Heart right ventricle (tissue), 16 donors: ENCODE measurements around the gene TNS3. TPM values are rescaled to one million over a fixed set of nuclear protein-coding genes. Genes with fewer than 3 reads are reported as not detected.

Source experiments
- ATAC-seq, 8 donors: fragments of 200-7000 bp; cut with Tn5 transposase; one replicate each; pipeline ENCODE4 v1.9.1; 2020; ENCODE audit warnings: mild to moderate bottlenecking in 8 of 8, moderate library complexity in 8 of 8, moderate number of reproducible peaks in 1 of 8
- DNase-seq, 2 donors: peaks; one replicate each; pipeline ENCODE4 v3.0.0-alpha.2; 2020
- H3K27ac ChIP-seq, 10 donors: fragments of 200-600 bp; sonication (generic) in 2 of 10; one replicate each; pipeline versions ENCODE4 v1.5.0 to v1.8.0; 2020 to 2022; ENCODE audit warnings: mild to moderate bottlenecking in 3 of 10
- H3K27me3 ChIP-seq, 7 donors: fragments of 200-600 bp; one replicate each; pipeline ENCODE4 v1.8.0; 2021 to 2022; ENCODE audit warnings: mild to moderate bottlenecking in 2 of 7
- H3K36me3 ChIP-seq, 9 donors: fragments of 200-600 bp; sonication (generic) in 1 of 9; one replicate each; pipeline versions ENCODE4 v1.5.0 to v1.8.0; 2020 to 2022; ENCODE audit warnings: mild to moderate bottlenecking in 2 of 9
- H3K4me1 ChIP-seq, 9 donors: fragments of 200-600 bp; sonication (generic) in 1 of 9; one replicate each; pipeline versions ENCODE4 v1.5.0 to v1.8.0; 2020 to 2022; ENCODE audit warnings: mild to moderate bottlenecking in 4 of 9
- H3K4me3 ChIP-seq, 10 donors: fragments of 200-600 bp; sonication (generic) in 2 of 10; one replicate each; pipeline versions ENCODE4 v1.5.0 to v1.8.0; 2020 to 2022; ENCODE audit warnings: mild to moderate bottlenecking in 7 of 10, moderate library complexity in 2 of 10
- H3K9me3 ChIP-seq, 11 donors: fragments of 200-600 bp in 10 of 11; sonication (generic) in 2 of 11; one replicate each; pipeline versions ENCODE4 v1.5.0 to v1.8.0; 2013 to 2022; ENCODE audit warnings: mild to moderate bottlenecking in 2 of 11, control low read depth in 1 of 11, moderate library complexity in 1 of 11
- WGBS, 2 donors: extraction: QIAGEN DNeasy Blood & Tissue Kit; methylation state at CpG; one replicate each; pipeline ENCODE4 v1.1.7; 2013; ENCODE audit warnings: inconsistent platforms in 1 of 2; 5-methylcytosine and 5-hydroxymethylcytosine counted together
- intact Hi-C, 10 donors: fragments of 100-400 bp; cut with DNase I; formaldehyde crosslinking; loops; one replicate each; pipeline versions ENCODE4 v1.11.1 to v1.14.2; 2022
- polyA plus RNA-seq, 2 donors: library from polyadenylated mRNA; stranded (reverse); fragments of 200-250 nt; gene quantifications; one replicate each; pipeline ENCODE4 v1.2.3, GENCODE V29; 2013
- total RNA-seq, 10 donors: library from RNA; stranded (reverse); fragmentation: NEBNext Ultra II Directional in 3 of 10; extraction: Animal tissue kit (Norgen Biotek cat#: 25700) in 3 of 10; gene quantifications; one replicate each; pipeline versions ENCODE4 v1.2.1 to v1.2.4, GENCODE V29; 2021 to 2023
- TF ChIP-seq, protein P1 (sequence below), 9 donors: fragments of 200-600 bp; sonication (generic) in 2 of 9; IDR thresholded peaks; one replicate each; pipeline versions ENCODE4 v1.5.0 to v1.8.0; 2021 to 2022; ENCODE audit warnings: antibody characterized with exemption in 9 of 9, mild to moderate bottlenecking in 5 of 9, moderate library complexity in 1 of 9
- donor health status: Arrhythmogenic right ventricular cardiomyopathy.
- donor health status: ischemic (EF 13 %, LVEDD 7.1; RV severe dilation, severe dysfunction).
- donor health status: healthy with polysubstance abuse.
- donor health status: DM: no; HTN: yes; CAD: no.
- donor health status: DM: no; HTN: no; CAD: no.
- donor health status: ischemic (EF 25% LVEDD 6.9; RV normal size, moderate dysfunction).
- donor health status: ischemic (EF 25% LVEDD 5.7; RV mildly dilated, moderate dysfunction).
- donor health status: healthy.
- donor health status: DM: yes; HTN: yes; CAD: no.
- donor health status: Ischemic cardiomyopathy.
- donor health status: ischemic (EF 35%, LVEDD 5.7; RV mildly dilated, moderate dysfunction).
- donor health status: nonischemic (EF 11% LVEDD 7.7; RV severe dilation, severe dysfunction).
- donor health status: DM: yes; HTN: yes; CAD: no.
- donor health status: PGD.
- donor health status: ischemic (EF 29% LVEDD 5.4; RV normal size, mild dysfunction).
- donor health status: nonischemic (EF 23%, LVEDD 6.1; RV moderate dilation, normal function).

The TNS3 gene
- total and polyA plus RNA-seq, 12 donors: 6.7 to 74.2 (median 34.0) TPM

DNA sequence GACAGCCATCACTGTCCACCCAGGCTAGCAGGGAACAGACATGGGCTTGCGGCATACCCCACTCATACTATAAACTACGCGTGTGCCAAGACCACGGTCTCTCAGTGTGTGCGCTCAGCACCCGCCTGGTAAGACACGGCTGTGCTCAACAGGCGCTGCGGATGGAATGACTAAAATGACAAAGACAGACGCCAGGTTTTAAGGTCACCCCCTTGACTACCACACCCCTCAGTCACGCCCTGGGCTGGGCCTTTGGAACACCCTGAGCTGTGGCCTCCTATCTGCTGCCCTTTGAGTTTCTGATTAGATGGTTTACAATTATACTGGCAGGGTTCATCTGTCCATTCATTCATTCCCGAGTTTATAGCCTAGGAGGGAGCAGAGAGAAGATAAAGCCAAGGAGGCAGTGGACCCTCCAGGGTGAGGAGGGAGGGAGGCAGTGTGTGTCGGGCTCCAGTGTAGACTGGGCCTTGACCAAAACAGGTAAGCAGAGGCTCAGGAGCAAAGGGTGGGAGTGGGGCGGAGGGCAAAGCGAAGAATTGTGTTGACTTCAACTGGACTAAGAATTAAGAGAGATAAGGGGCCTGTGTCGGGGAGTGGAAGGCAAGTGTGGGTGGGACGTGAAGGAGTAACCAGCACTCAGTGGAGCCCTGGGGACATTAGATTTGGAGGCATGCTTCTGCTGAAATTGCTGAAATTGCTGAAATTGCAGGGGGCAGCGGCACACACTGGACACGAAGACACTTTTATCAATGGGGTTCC is 35.0 kb downstream of the TNS3 start:
- DNase-seq (no peak), ATAC-seq (peak in 1 of 8 donors; percentile 10)
- peaks cover 0 to 6% (median 0%) of the 10 kb centered on the region in 9 donors for H3K36me3 ChIP-seq
- intact Hi-C loops: no loop called here
- no peak overlapping the region for H3K4me3 ChIP-seq
- H3K27me3 ChIP-seq: no peaks in the 10 kb centered on the region
- H3K27ac ChIP-seq: no peak overlapping the region
- H3K4me1 ChIP-seq: peaks cover 0 to 24% (median 10%) of the 10 kb centered on the region in 9 donors
- TF ChIP-seq, protein P1, sequence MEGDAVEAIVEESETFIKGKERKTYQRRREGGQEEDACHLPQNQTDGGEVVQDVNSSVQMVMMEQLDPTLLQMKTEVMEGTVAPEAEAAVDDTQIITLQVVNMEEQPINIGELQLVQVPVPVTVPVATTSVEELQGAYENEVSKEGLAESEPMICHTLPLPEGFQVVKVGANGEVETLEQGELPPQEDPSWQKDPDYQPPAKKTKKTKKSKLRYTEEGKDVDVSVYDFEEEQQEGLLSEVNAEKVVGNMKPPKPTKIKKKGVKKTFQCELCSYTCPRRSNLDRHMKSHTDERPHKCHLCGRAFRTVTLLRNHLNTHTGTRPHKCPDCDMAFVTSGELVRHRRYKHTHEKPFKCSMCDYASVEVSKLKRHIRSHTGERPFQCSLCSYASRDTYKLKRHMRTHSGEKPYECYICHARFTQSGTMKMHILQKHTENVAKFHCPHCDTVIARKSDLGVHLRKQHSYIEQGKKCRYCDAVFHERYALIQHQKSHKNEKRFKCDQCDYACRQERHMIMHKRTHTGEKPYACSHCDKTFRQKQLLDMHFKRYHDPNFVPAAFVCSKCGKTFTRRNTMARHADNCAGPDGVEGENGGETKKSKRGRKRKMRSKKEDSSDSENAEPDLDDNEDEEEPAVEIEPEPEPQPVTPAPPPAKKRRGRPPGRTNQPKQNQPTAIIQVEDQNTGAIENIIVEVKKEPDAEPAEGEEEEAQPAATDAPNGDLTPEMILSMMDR (IDR thresholded peaks at IDR 0.05): no peak
- 90% methylated on average over 19 of the region's 19 CpGs for WGBS, 2 donors
- no peaks in the 10 kb centered on the region for H3K9me3 ChIP-seq

DNA sequence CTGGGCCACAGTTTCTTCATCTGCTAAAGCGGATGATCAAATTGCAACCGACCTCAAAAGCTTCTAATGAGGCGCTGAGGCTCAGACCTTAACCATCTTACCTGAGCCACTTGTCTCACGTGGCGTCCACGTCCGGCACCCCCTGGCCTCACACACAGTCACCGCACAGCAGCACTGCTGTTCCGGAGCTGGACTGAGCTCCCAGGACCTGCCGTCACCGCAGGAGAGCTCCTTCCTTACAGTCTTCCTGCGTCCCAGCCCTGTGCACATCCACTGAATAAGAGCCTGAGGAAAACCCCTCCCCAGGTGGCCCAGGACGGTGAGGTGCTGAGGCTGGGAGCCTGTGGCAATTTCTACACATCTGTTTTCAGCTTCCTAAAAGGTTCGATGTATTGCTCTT is 35.7 kb downstream of the TNS3 start:
- H3K27ac ChIP-seq: no peak overlapping the region
- DNase-seq (no peak), ATAC-seq (no peak)
- intact Hi-C loops: no loop called here
- peaks cover 0 to 6% (median 0%) of the 10 kb centered on the region in 9 donors for H3K36me3 ChIP-seq
- H3K27me3 ChIP-seq: no peaks in the 10 kb centered on the region
- H3K4me1 ChIP-seq: peaks cover 0 to 16% (median 3%) of the 10 kb centered on the region in 9 donors
- no peak overlapping the region for H3K4me3 ChIP-seq
- WGBS, 2 donors: 96% methylated on average over 14 of the region's 14 CpGs
- no peaks in the 10 kb centered on the region for H3K9me3 ChIP-seq
- TF ChIP-seq, protein P1 (IDR thresholded peaks at IDR 0.05): no peak

DNA sequence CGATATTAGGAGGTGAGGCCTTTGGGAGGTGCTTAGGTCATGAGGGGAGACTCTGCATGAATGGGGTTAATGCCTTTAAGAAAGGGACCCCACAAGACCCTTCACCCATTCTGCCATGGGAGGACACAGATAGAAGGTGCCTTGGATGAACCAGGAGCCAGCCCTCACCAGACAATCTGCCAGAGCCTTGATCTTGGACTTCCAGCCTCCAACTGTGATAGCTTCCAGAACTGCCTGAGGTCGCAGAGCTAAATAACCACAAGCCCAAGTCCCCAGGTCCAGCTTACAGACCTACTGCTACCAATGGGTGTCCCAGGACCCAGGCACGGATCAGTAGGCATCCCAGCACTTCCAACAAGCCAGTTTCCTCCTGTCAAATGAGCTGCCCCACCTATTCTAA is 37.5 kb downstream of the TNS3 start:
- peaks cover 0 to 28% (median 0%) of the 10 kb centered on the region in 9 donors for H3K4me1 ChIP-seq
- no peak for ATAC-seq
- H3K36me3 ChIP-seq: peaks cover 0 to 6% (median 0%) of the 10 kb centered on the region in 9 donors
- H3K4me3 ChIP-seq: no peak overlapping the region
- peak overlapping the region in 1 of 10 donors; percentile 13 for H3K27ac ChIP-seq
- DNase-seq: no peak
- intact Hi-C loops: no loop called here
- no peaks in the 10 kb centered on the region for H3K27me3 ChIP-seq
- WGBS, 2 donors: 86 to 98% methylated on average over 3 of the region's 3 CpGs
- TF ChIP-seq, protein P1 (IDR thresholded peaks at IDR 0.05): no peak
- no peaks in the 10 kb centered on the region for H3K9me3 ChIP-seq

DNA sequence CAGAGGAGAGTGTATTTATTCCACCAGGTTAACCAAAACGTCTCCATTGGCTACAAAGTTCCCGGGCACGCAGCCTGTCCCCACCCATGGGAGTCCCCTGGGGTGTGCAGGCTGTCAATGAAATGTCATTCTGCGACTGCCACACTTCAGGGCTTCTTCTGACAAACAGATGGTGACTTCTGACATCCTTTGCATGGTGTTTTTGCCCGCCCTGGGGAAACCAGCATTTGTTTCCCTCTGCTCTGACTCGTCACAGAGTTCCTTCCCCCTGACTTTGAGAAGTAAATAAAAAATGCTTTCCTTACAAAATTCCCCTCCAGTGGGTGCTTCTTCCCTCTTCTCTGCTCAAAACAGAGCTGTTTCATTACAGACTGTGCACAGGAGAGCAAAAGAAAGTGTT is 38.2 kb downstream of the TNS3 start:
- Histone ChIP-seq H3K27me3 (no peaks in the 10 kb centered on the region), H3K4me1 (peaks cover 0 to 33% (median 0%) of the 10 kb centered on the region in 9 donors), H3K9me3 (no peaks in the 10 kb centered on the region), H3K4me3 (no peak overlapping the region), H3K36me3 (peaks cover 0 to 6% (median 0%) of the 10 kb centered on the region in 9 donors), H3K27ac (peak overlapping the region in 1 of 10 donors; percentile 13)
- WGBS, 2 donors: 74 to 87% methylated on average over 6 of the region's 6 CpGs
- DNase-seq: no peak
- intact Hi-C loops: no loop called here
- TF ChIP-seq, protein P1 (IDR thresholded peaks at IDR 0.05): no peak
- ATAC-seq: no peak
